Kidney (tissue), 14 donors: ENCODE measurements around the gene CCDC170. TPM values are rescaled to one million over a fixed set of nuclear protein-coding genes. Genes with fewer than 3 reads are reported as not detected.

ENCODE experiments used
- DNase-seq, 5 donors: peaks; one replicate each; pipeline ENCODE4 v3.0.0-alpha.2; 2013 to 2020
- FAIRE-seq: peaks from 2 replicates; lab custom pipeline; 2012; peaks lifted over from hg19 to GRCh38; lab: Jason Lieb, UNC
- H3K27ac ChIP-seq, 2 donors: one replicate each; pipeline ENCODE4 v1.7.0; 2013; ENCODE audit warnings: low read depth in 2 of 2, low read length in 2 of 2, inconsistent platforms in 1 of 2
- H3K27me3 ChIP-seq: one replicate; pipeline ENCODE4 v1.7.1; 2013; ENCODE audit warnings: low read length, inconsistent platforms; ENCODE audit not compliant: control insufficient read depth, insufficient read depth
- H3K36me3 ChIP-seq, 3 donors: one replicate each; pipeline versions ENCODE4 v1.7.0 to v1.7.1; 2013; ENCODE audit warnings: low read length in 3 of 3, control low read depth in 1 of 3, inconsistent platforms in 1 of 3; ENCODE audit not compliant: insufficient read depth in 3 of 3, control insufficient read depth in 2 of 3
- H3K4me1 ChIP-seq, 3 donors: one replicate each; pipeline versions ENCODE4 v1.7.0 to v1.7.1; 2013; ENCODE audit warnings: low read length in 3 of 3, inconsistent platforms in 1 of 3, low read depth in 1 of 3; ENCODE audit not compliant: control insufficient read depth in 2 of 3, insufficient read depth in 2 of 3
- H3K4me3 ChIP-seq, 3 donors: one replicate each; pipeline versions ENCODE4 v1.7.0 to v1.8.1; 2013; ENCODE audit warnings: low read length in 3 of 3, control low read depth in 1 of 3, inconsistent platforms in 1 of 3
- H3K9ac ChIP-seq, 3 donors: one replicate each; pipeline versions ENCODE4 v1.7.0 to v1.7.1; 2013; ENCODE audit warnings: low read length in 3 of 3, control low read depth in 1 of 3, inconsistent platforms in 1 of 3
- H3K9me3 ChIP-seq, 3 donors: one replicate each; pipeline versions ENCODE4 v1.7.0 to v1.7.1; 2013; ENCODE audit warnings: low read length in 3 of 3, control low read depth in 1 of 3, inconsistent platforms in 1 of 3; ENCODE audit not compliant: control insufficient read depth in 2 of 3, insufficient read depth in 1 of 3
- CTCF ChIP-seq: IDR thresholded peaks from 3 replicates; pipeline ENCODE4 v1.5.1; 2012; ENCODE audit warnings: mild to moderate bottlenecking, moderate library complexity, borderline replicate concordance; ENCODE audit not compliant: insufficient read depth; ENCODE audit errors: extremely low read depth
- intact Hi-C: fragments of 100-400 bp; cut with DNase I; formaldehyde crosslinking; loops from one replicate; pipeline ENCODE4 v1.11.1; 2022
- polyA plus RNA-seq: library from polyadenylated mRNA; stranded (reverse); fragments of 350-450 nt; fragmentation: Illumina TruSeq; extraction: RNeasy Lipid Tissue Mini Kit (QIAGEN cat#74804); gene quantifications from one replicate; pipeline ENCODE4 v1.2.3, GENCODE V29; 2014; ENCODE audit warnings: low read depth, low replicate concordance; ENCODE audit not compliant: insufficient read depth
- total RNA-seq: library from RNA; stranded (reverse); fragmentation: NEBNext Ultra II Directional; extraction: Animal tissue kit (Norgen Biotek cat#: 25700); gene quantifications from one replicate; pipeline ENCODE4 v1.2.1, GENCODE V29; 2021
- donor health status: control.
- donor health status: control.
- donor health status: control.
- donor health status: control.
- donor health status: control.
- donor health status: DM: yes; HTN: yes; CAD: no.
- donor health status: Normal renal cell carcinoma (clear cell type).

The CCDC170 gene
- total and polyA plus RNA-seq, 2 donors from 2014 or later: 0.34 to 2.1 TPM

- H3K9me3 ChIP-seq: no peaks in the 10 kb centered on the region
- no peaks in the 10 kb centered on the region for H3K36me3 ChIP-seq
- H3K27me3 ChIP-seq: no peaks in the 10 kb centered on the region
- intact Hi-C loops: no loop called here
- H3K4me1 ChIP-seq: no peaks in the 10 kb centered on the region
- no peak overlapping the region for H3K4me3 ChIP-seq
- H3K9ac ChIP-seq: no peak overlapping the region
- peak in 1 of 5 donors; percentile 14 for DNase-seq
- H3K27ac ChIP-seq: no peak overlapping the region
- no peak for TF ChIP-seq CTCF
- FAIRE-seq: no peak
Observed at GRCh38 chr6:151647976-151648639, 154.3 kb downstream of the CCDC170 start.

GRCh38 chr6:151649835-151650234, 156.0 kb downstream of the CCDC170 start:
- no peak overlapping the region for H3K9ac ChIP-seq
- DNase-seq (peak in 1 of 5 donors; percentile 13), FAIRE-seq (no peak)
- no peaks in the 10 kb centered on the region for H3K27me3 ChIP-seq
- H3K27ac ChIP-seq: no peak overlapping the region
- no peak for TF ChIP-seq CTCF
- H3K9me3 ChIP-seq: peaks cover 0 to 6% (median 0%) of the 10 kb centered on the region in 3 donors
- intact Hi-C loops: no loop called here
- no peak overlapping the region for H3K4me3 ChIP-seq
- H3K4me1 ChIP-seq: no peaks in the 10 kb centered on the region
- H3K36me3 ChIP-seq: no peaks in the 10 kb centered on the region

DNA sequence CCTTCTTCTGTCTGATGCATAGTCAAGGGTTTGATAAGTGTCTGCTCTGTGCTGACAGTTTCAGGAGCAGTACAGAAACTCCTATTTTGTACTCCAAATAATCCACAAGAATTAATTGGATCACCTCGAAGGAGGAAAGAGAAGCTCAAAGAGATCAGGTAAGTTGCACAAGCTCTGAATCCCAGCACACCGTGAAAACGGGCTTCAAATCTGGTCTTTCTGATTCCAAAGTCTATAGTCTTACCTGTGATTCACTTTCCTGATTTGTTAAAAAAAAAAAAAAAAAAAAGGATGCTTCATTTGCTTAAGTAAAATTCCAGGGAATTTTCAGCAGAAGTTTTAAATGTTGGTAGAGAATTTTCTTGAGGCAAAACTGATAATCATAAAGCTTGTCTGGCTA, 157.8 kb downstream of the CCDC170 start:
- DNase-seq (no peak), FAIRE-seq (no peak)
- Histone ChIP-seq H3K4me3 (no peak overlapping the region), H3K27ac (no peak overlapping the region), H3K9ac (no peak overlapping the region), H3K27me3 (no peaks in the 10 kb centered on the region), H3K36me3 (no peaks in the 10 kb centered on the region), H3K4me1 (no peaks in the 10 kb centered on the region), H3K9me3 (peaks cover 0 to 13% (median 0%) of the 10 kb centered on the region in 3 donors)
- no peak for TF ChIP-seq CTCF
- intact Hi-C loops: no loop called here
